Esophagus squamous epithelium (tissue), 5 donors: ENCODE data around the gene TMOD2. TPM values are rescaled to one million over a fixed set of nuclear protein-coding genes. Genes with fewer than 3 reads are reported as not detected.

Experiments used
- DNase-seq: peaks from one replicate; lab custom pipeline; 2025; lab: John Stamatoyannopoulos, UW
- H3K27ac ChIP-seq, 4 donors: fragments of 200-600 bp; sonication (generic); one replicate each; pipeline ENCODE4 v1.5.1; 2016 to 2019; ENCODE audit warnings: mild to moderate bottlenecking in 1 of 4
- H3K27me3 ChIP-seq, 4 donors: fragments of 200-600 bp; sonication (generic); 1 replicate in 3 of 4; 2 replicates in 1 of 4; pipeline versions ENCODE4 v1.5.1 to v1.6.0; 2017 to 2021; ENCODE audit warnings: antibody characterized with exemption in 1 of 4
- H3K36me3 ChIP-seq, 3 donors: fragments of 200-600 bp; sonication (generic); one replicate each; pipeline ENCODE4 v1.5.1; 2016 to 2019
- H3K4me1 ChIP-seq, 3 donors: fragments of 200-600 bp; sonication (generic); one replicate each; pipeline ENCODE4 v1.5.1; 2017 to 2019
- H3K4me3 ChIP-seq, 4 donors: fragments of 200-600 bp; sonication (generic); 1 replicate in 3 of 4; 2 replicates in 1 of 4; pipeline ENCODE4 v1.5.1; 2016 to 2019; ENCODE audit warnings: mild to moderate bottlenecking in 2 of 4, moderate library complexity in 1 of 4
- H3K9me3 ChIP-seq, 3 donors: fragments of 200-600 bp; sonication (generic); one replicate each; pipeline ENCODE4 v1.5.1; 2016 to 2019
- CTCF ChIP-seq, 6 experiments: fragments of 450-650 bp in 4 of 6; fragments of 200-600 bp in 2 of 6; sonication (generic) in 2 of 6; IDR thresholded peaks; one replicate each; pipeline ENCODE4 v1.5.1; 2016 to 2019; ENCODE audit warnings: antibody characterized with exemption in 6 of 6, mild to moderate bottlenecking in 4 of 6, moderate library complexity in 4 of 6
- POLR2A ChIP-seq, 4 donors: fragments of 450-650 bp; IDR thresholded peaks; one replicate each; pipeline ENCODE4 v1.6.1; 2017; ENCODE audit warnings: antibody characterized with exemption in 4 of 4, mild to moderate bottlenecking in 4 of 4, moderate library complexity in 3 of 4
- WGBS, 2 donors: methylation state at CpG; one replicate each; pipeline ENCODE4 v1.1.5; 2018; 5-methylcytosine and 5-hydroxymethylcytosine counted together
- intact Hi-C: fragments of 100-400 bp; cut with DNase I; formaldehyde crosslinking; loops from one replicate; pipeline ENCODE4 v1.15.0; 2022
- total RNA-seq, 4 donors: library from RNA; depleted of rRNA; stranded (reverse); fragments of >200 nt; gene quantifications; one replicate each; pipeline ENCODE4 v1.1.0, GENCODE V29; 2016
- donor health status: DM: yes; HTN: yes; CAD: no.

Gene TMOD2
- total RNA-seq, 4 donors from 2014 or later, result 3.4 to 9.0 (median 4.8) TPM

GRCh38 chr15:51849860-51850259, 98.5 kb downstream of the TMOD2 start:
- Histone ChIP-seq H3K4me1 (peaks cover 21 to 79% (median 34%) of the 10 kb centered on the region in 3 donors), H3K4me3 (no peak overlapping the region), H3K36me3 (no peaks in the 10 kb centered on the region), H3K9me3 (no peaks in the 10 kb centered on the region), H3K27me3 (no peaks in the 10 kb centered on the region), H3K27ac (peak overlapping the region in 1 of 4 donors; percentile 3)
- no peak for DNase-seq
- intact Hi-C loops, result no loop called here
- 77 to 79% methylated on average over 3 of the region's 3 CpGs for WGBS, 2 donors
- TF ChIP-seq POLR2A (IDR thresholded peaks at IDR 0.05) (no peak), CTCF (IDR thresholded peaks at IDR 0.05) (no peak)

GRCh38 chr15:51853998-51854397, 102.6 kb downstream of the TMOD2 start:
- 78 to 81% methylated on average over 2 of the region's 2 CpGs for WGBS, 2 donors
- DNase-seq, result no peak
- TF ChIP-seq POLR2A (IDR thresholded peaks at IDR 0.05) (no peak), CTCF (IDR thresholded peaks at IDR 0.05) (no peak)
- intact Hi-C loops, result no loop called here
- Histone ChIP-seq H3K27ac (no peak overlapping the region), H3K4me1 (peaks cover 2 to 71% (median 3%) of the 10 kb centered on the region in 3 donors), H3K4me3 (no peak overlapping the region), H3K27me3 (no peaks in the 10 kb centered on the region), H3K9me3 (no peaks in the 10 kb centered on the region), H3K36me3 (no peaks in the 10 kb centered on the region)

GRCh38 chr15:51855612-51856011, 104.2 kb downstream of the TMOD2 start:
- Histone ChIP-seq H3K27me3 (no peaks in the 10 kb centered on the region), H3K36me3 (peaks cover 0 to 14% (median 0%) of the 10 kb centered on the region in 3 donors), H3K27ac (no peak overlapping the region), H3K9me3 (no peaks in the 10 kb centered on the region), H3K4me3 (no peak overlapping the region), H3K4me1 (peaks cover 0 to 57% (median 0%) of the 10 kb centered on the region in 3 donors)
- DNase-seq, result no peak
- TF ChIP-seq CTCF (IDR thresholded peaks at IDR 0.05) (no peak), POLR2A (IDR thresholded peaks at IDR 0.05) (no peak)
- intact Hi-C loops, result no loop called here
- WGBS, 2 donors, result 100% methylated on average over 1 of the region's 1 CpG

- DNase-seq, result no peak
- Histone ChIP-seq H3K4me3 (no peak overlapping the region), H3K27me3 (no peaks in the 10 kb centered on the region), H3K36me3 (peaks cover 0 to 16% (median 0%) of the 10 kb centered on the region in 3 donors), H3K4me1 (peaks cover 0 to 63% (median 0%) of the 10 kb centered on the region in 3 donors), H3K27ac (peak overlapping the region in 2 of 4 donors; percentile 19 to 26), H3K9me3 (no peaks in the 10 kb centered on the region)
- TF ChIP-seq CTCF (IDR thresholded peaks at IDR 0.05), result no peak
- no peak for TF ChIP-seq POLR2A (IDR thresholded peaks at IDR 0.05)
- intact Hi-C loops, result no loop called here
- WGBS, 2 donors, result 77 to 80% methylated on average over 5 of the region's 5 CpGs
These were observed 105.5 kb downstream of the TMOD2 start for GRCh38 chr15:51856714-51857380.

GRCh38 chr15:51861557-51862359, 110.4 kb downstream of the TMOD2 start:
- no peaks in the 10 kb centered on the region for H3K9me3 ChIP-seq
- peaks cover 0 to 70% (median 0%) of the 10 kb centered on the region in 3 donors for H3K4me1 ChIP-seq
- H3K36me3 ChIP-seq, result peaks cover 0 to 59% (median 6%) of the 10 kb centered on the region in 3 donors
- H3K27ac ChIP-seq, result peak overlapping the region in 1 of 4 donors; percentile 33
- WGBS, 2 donors, result 59 to 82% methylated on average over 10 of the region's 10 CpGs
- no peaks in the 10 kb centered on the region for H3K27me3 ChIP-seq
- DNase-seq, result no peak
- TF ChIP-seq POLR2A (IDR thresholded peaks at IDR 0.05) (no peak), CTCF (IDR thresholded peaks at IDR 0.05) (no peak)
- intact Hi-C loops, result no loop called here
- no peak overlapping the region for H3K4me3 ChIP-seq
